ENCODE data around the gene MRPL54.
"Not testable (repeated sequence)": the region's sequence is repeated elsewhere in the genome, so short reads cannot be mapped to it uniquely, and the experiment has no call there.

The MRPL54 gene

DNA sequence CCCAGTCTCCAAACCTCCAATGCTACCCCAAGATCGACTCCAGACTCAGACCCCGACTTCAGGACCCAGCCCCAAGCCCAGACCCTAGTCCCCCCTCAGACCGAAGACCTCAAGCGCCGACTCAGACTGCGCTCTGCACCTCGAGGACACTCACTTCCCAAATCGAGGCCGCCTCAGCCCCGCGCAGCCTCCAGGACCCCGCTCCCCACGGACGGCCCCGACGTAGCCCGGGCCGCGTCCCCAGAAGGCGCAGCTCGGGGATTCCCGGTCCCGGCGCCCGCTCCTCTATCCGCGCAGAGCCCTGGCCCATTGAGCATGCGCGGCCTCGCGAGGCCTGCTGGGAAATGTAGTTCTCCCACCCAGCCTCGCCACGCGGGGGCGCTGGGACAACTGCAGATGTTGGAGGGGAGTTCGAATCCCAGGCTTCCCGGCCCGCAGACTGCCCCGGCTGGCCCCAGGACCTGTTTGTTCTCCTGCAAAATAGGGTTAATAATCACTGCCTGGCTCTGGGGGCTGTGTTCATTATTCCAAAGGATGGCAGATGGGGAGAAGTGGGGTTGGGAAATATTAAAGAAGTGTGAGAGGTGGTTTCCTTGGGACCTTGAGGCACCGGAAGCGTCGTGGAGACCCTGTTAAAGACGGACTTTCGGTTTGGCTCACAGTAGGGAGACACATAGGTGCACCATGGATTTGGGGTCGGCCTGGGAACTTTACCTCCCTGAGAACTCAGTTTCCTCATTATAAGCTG lies 926 bp upstream of the MRPL54 start, which contains the start of gene APBA3:
APBA3 (minus strand) TSS at position 311 of the 748 bp plus-strand sequence. CDS start 1,428 bp downstream, outside the sequence.
- Histone ChIP-seq H3K9me3 (no peaks in the 10 kb centered on the region), H3K27ac (peak within 1 kb of the TSS; percentile 95 to 99), H3K4me3 (peak within 1 kb of the TSS; percentile 77 to 92), H3K27me3 (no peaks in the 10 kb centered on the region), H3K4me1 (peaks cover 0 to 43% (median 35%) of the 10 kb centered on the region in 4 donors), H3K36me3 (peaks cover 4 to 51% (median 35%) of the 10 kb centered on the region in 3 donors)
- intact Hi-C loops (cut with DNase I; ENCODE audit: low total_unique reads), result loop anchor here (10.0 kb wide), 1 partner anchor 203 kb away; no protein-coding TSS in a partner anchor
- TF ChIP-seq, protein P1, sequence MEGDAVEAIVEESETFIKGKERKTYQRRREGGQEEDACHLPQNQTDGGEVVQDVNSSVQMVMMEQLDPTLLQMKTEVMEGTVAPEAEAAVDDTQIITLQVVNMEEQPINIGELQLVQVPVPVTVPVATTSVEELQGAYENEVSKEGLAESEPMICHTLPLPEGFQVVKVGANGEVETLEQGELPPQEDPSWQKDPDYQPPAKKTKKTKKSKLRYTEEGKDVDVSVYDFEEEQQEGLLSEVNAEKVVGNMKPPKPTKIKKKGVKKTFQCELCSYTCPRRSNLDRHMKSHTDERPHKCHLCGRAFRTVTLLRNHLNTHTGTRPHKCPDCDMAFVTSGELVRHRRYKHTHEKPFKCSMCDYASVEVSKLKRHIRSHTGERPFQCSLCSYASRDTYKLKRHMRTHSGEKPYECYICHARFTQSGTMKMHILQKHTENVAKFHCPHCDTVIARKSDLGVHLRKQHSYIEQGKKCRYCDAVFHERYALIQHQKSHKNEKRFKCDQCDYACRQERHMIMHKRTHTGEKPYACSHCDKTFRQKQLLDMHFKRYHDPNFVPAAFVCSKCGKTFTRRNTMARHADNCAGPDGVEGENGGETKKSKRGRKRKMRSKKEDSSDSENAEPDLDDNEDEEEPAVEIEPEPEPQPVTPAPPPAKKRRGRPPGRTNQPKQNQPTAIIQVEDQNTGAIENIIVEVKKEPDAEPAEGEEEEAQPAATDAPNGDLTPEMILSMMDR (IDR thresholded peaks at IDR 0.05), result peak; percentile 70
- peak; percentile 92 to 94 for DNase-seq

DNA sequence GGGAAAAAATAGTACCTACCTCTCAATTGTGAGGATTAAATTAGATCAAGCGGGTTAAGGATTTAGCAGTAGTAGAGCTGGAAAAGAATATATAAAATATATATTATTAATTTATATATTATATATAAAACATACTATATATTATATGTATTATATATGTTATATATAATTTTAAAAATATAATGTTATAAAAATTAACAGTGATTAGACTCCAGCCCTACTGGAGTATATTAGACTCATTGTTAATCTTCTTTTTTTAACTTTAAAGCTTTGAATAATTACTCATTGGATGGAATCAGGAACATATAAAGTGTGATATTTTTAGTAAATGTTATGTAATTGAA lies 380 bp upstream of the MRPL54 start:
- Histone ChIP-seq H3K9me3 (no peaks in the 10 kb centered on the region), H3K4me1 (peaks cover 0 to 43% (median 35%) of the 10 kb centered on the region in 4 donors), H3K4me3 (peak overlapping the region in 1 of 2 donors; percentile 92), H3K27me3 (no peaks in the 10 kb centered on the region), H3K36me3 (peaks cover 9 to 52% (median 39%) of the 10 kb centered on the region in 3 donors), H3K27ac (peak overlapping the region; percentile 95 to 99)
- intact Hi-C loops (cut with DNase I; ENCODE audit: low total_unique reads), result loop anchor here (10.0 kb wide), 1 partner anchor 203 kb away; no protein-coding TSS in a partner anchor
- no peak for DNase-seq
- TF ChIP-seq, protein P1 (IDR thresholded peaks at IDR 0.05), result no peak

DNA sequence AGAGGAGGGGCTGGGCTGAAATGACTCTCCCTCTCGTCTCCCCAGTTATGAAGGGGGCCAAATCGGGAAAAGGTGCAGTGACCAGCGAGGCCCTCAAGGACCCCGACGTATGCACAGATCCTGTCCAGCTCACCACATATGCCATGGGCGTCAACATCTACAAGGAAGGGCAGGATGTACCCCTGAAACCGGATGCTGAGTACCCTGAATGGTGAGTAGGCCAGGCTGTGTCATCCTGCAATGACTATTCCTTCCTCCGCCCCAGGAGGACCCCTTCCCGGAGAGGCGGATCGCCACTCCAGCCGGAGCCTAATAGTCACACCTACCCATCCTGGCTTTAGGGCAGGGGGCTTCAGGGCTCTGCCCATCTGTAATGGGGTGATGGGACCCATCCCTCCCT lies 2.6 kb downstream of the MRPL54 start:
- H3K4me1 ChIP-seq, result peaks cover 0 to 26% (median 21%) of the 10 kb centered on the region in 4 donors
- no peak overlapping the region for H3K27ac ChIP-seq
- intact Hi-C loops (cut with DNase I; ENCODE audit: low total_unique reads), result loop anchor here (10.0 kb wide), 1 partner anchor 200 kb away; no protein-coding TSS in a partner anchor
- TF ChIP-seq, protein P1 (IDR thresholded peaks at IDR 0.05), result no peak
- H3K9me3 ChIP-seq, result no peaks in the 10 kb centered on the region
- H3K27me3 ChIP-seq, result no peaks in the 10 kb centered on the region
- no peak for DNase-seq
- no peak overlapping the region for H3K4me3 ChIP-seq
- peaks cover 19 to 53% (median 32%) of the 10 kb centered on the region in 3 donors for H3K36me3 ChIP-seq

DNA sequence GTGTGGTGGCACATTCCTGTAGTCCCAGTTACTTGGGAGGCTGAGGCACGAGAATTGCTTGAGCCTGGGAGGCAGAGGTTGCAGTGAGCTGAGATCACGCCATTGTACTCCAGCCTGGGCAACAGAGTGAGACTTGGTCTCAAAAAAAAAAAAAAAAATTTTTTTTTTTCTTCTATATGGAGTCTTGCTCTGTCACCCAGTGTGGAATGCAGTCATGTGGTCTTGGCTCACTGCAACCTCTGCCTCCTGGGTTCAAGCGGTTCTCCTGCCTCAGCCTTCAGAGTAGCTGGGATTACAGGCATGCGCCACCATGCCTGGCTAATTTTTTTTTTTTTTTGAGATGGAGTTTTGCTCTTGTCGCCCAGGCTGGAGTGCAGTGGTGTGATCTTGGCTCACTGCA lies 3.3 kb downstream of the MRPL54 start:
- intact Hi-C loops (cut with DNase I; ENCODE audit: low total_unique reads), result loop anchor here (10.0 kb wide), 1 partner anchor 199 kb away; no protein-coding TSS in a partner anchor
- H3K36me3 ChIP-seq, result peaks cover 19 to 55% (median 32%) of the 10 kb centered on the region in 3 donors
- H3K27me3 ChIP-seq, H3K9me3 ChIP-seq, DNase-seq, H3K4me3 ChIP-seq, H3K27ac ChIP-seq: not testable (repeated sequence)
- peaks cover 0 to 20% (median 15%) of the 10 kb centered on the region in 4 donors for H3K4me1 ChIP-seq

DNA sequence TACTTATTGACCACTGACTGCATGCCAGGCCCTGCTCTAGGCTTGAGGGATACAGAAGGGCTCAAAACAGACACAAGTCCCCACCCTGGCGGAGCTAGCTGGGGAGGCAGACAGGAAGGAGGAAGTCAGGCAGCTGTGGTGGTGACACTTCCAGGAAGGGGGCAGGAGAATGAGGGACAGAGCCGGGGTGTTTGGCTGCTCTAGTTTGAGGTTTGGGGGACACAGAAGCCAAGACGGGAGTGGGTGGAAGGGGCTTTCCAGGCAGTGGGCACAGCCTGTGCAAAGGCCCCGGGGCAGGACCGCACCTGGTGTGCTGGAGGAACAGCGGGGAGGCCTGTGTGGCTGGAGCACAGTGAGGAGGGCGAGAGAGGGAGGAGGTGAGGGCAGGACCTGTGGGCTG lies 4.0 kb downstream of the MRPL54 start:
- TF ChIP-seq, protein P1 (IDR thresholded peaks at IDR 0.05), result no peak
- Histone ChIP-seq H3K4me3 (no peak overlapping the region), H3K27ac (no peak overlapping the region), H3K27me3 (peaks cover 0 to 5% of the 10 kb centered on the region in 2 donors), H3K4me1 (peaks cover 0 to 16% (median 11%) of the 10 kb centered on the region in 4 donors), H3K36me3 (peaks cover 19 to 55% (median 32%) of the 10 kb centered on the region in 3 donors), H3K9me3 (no peaks in the 10 kb centered on the region)
- intact Hi-C loops (cut with DNase I; ENCODE audit: low total_unique reads), result loop anchor here (10.0 kb wide), 1 partner anchor 198 kb away; no protein-coding TSS in a partner anchor
- no peak for DNase-seq

DNA sequence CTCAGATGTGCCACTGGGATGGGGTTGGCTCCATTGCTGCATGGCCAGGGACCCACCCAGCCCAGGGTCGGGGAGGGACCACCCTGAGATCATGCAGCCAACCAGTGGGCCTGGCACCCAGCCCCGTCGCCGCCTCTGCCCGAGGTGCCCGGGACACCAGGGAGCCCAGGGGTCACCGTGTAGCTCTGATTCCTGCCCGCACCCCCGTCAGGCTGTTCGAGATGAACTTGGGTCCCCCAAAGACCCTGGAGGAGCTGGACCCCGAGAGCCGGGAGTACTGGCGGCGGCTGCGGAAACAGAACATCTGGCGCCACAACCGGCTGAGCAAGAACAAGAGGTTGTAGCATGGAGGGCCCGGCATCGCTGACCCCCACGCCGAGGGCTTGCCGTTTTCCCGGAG lies 4.6 kb downstream of the MRPL54 start:
- Histone ChIP-seq H3K4me3 (no peak overlapping the region), H3K4me1 (peaks cover 0 to 13% (median 7%) of the 10 kb centered on the region in 4 donors), H3K27me3 (peaks cover 0 to 10% of the 10 kb centered on the region in 2 donors), H3K36me3 (peaks cover 19 to 55% (median 32%) of the 10 kb centered on the region in 3 donors), H3K27ac (no peak overlapping the region), H3K9me3 (no peaks in the 10 kb centered on the region)
- DNase-seq, result no peak
- intact Hi-C loops (cut with DNase I; ENCODE audit: low total_unique reads), result loop anchor here (10.0 kb wide), 1 partner anchor 198 kb away; no protein-coding TSS in a partner anchor
- TF ChIP-seq, protein P1 (IDR thresholded peaks at IDR 0.05), result no peak

Measured in tibial artery (tissue), 4 donors.